ENCODE results near the gene GLRX. TPM values are rescaled to one million over a fixed set of nuclear protein-coding genes. Genes with fewer than 3 reads are reported as not detected.
"Not testable (repeated sequence)": the region's sequence is repeated elsewhere in the genome, so short reads cannot be mapped to it uniquely, and the experiment has no call there.

GLRX gene
- total RNA-seq, 1 donor from 2014 or later = 88.4 TPM

GRCh38 chr5:95838001-95838520, 15.5 kb upstream of the GLRX start:
- no peaks in the 10 kb centered on the region for H3K27me3 ChIP-seq
- DNase-seq (no peak), ATAC-seq (no peak)
- no peak for TF ChIP-seq CTCF (IDR thresholded peaks at IDR 0.05)
- no peaks in the 10 kb centered on the region for H3K36me3 ChIP-seq
- no peaks in the 10 kb centered on the region for H3K9me3 ChIP-seq
- H3K4me1 ChIP-seq = peaks cover 33% of the 10 kb centered on the region
- H3K4me3 ChIP-seq = no peak overlapping the region
- intact Hi-C loops (cut with DNase I) = no loop called here
- H3K27ac ChIP-seq = no peak overlapping the region

GRCh38 chr5:95837492-95837891, 15.0 kb upstream of the GLRX start:
- TF ChIP-seq CTCF (IDR thresholded peaks at IDR 0.05) = no peak
- H3K27ac ChIP-seq = no peak overlapping the region
- intact Hi-C loops (cut with DNase I) = no loop called here
- no peaks in the 10 kb centered on the region for H3K9me3 ChIP-seq
- ATAC-seq = no peak
- DNase-seq = no peak
- H3K36me3 ChIP-seq = no peaks in the 10 kb centered on the region
- no peak overlapping the region for H3K4me3 ChIP-seq
- no peaks in the 10 kb centered on the region for H3K27me3 ChIP-seq
- peaks cover 27% of the 10 kb centered on the region for H3K4me1 ChIP-seq

GRCh38 chr5:95836971-95837370, 14.4 kb upstream of the GLRX start:
- Histone ChIP-seq H3K27ac (peak overlapping the region; percentile 93), H3K4me1 (peaks cover 22% of the 10 kb centered on the region)
- H3K4me3 ChIP-seq; intact Hi-C loops (cut with DNase I); DNase-seq; H3K36me3 ChIP-seq; ATAC-seq; H3K27me3 ChIP-seq; H3K9me3 ChIP-seq: not testable (repeated sequence)

DNA sequence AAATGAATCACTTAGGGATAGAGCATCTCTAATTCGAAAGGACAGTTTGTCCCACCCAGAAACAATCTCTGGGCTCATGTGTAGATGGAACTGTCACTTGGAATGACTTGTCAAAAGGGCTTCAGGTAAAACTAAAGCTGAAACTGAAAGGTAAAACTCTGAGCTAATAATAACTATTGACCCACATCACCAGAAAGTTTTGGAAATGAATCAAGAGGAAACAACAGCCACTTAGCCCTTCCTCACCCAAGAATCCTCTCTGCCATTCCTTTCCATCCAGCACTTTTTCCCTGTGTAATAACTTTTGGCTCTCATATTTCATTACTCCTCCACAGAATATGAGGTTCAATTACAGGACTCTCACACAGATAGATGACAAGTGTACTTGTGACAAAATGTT, 14.0 kb upstream of the GLRX start:
- no peaks in the 10 kb centered on the region for H3K27me3 ChIP-seq
- DNase-seq (no peak), ATAC-seq (no peak)
- H3K9me3 ChIP-seq = no peaks in the 10 kb centered on the region
- peak overlapping the region; percentile 93 for H3K27ac ChIP-seq
- intact Hi-C loops (cut with DNase I) = no loop called here
- peaks cover 20% of the 10 kb centered on the region for H3K4me1 ChIP-seq
- no peak for TF ChIP-seq CTCF (IDR thresholded peaks at IDR 0.05)
- peak overlapping the region; percentile 56 for H3K4me3 ChIP-seq
- H3K36me3 ChIP-seq = no peaks in the 10 kb centered on the region

- TF ChIP-seq CTCF (IDR thresholded peaks at IDR 0.05) = no peak
- intact Hi-C loops (cut with DNase I) = no loop called here
- Histone ChIP-seq H3K27ac (peak overlapping the region; percentile 93), H3K4me3 (peak overlapping the region; percentile 56), H3K36me3 (no peaks in the 10 kb centered on the region), H3K9me3 (no peaks in the 10 kb centered on the region), H3K4me1 (peaks cover 16% of the 10 kb centered on the region), H3K27me3 (no peaks in the 10 kb centered on the region)
- DNase-seq (no peak), ATAC-seq (peak; percentile 5)
These were observed 13.3 kb upstream of the GLRX start for GRCh38 chr5:95835682-95836385.

DNA sequence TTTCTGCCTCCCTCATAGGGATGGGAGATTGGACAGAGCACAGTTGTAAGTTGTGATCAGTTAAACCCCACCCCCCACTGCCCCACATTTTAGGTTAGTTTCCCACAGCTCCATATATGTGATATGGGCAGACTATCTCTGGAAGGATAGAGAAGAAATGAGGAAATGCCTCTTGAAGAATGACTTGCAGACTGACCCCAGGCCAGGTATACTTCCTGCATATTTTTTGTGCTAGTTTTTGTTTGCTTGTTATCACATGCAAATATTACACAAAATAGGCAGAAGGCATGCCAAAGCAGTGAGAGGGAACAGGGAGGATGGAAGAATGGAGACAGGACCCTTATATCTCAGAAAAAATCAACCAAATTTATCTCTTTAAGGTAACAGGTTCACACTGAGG, 10.1 kb upstream of the GLRX start:
- H3K27me3 ChIP-seq = no peaks in the 10 kb centered on the region
- intact Hi-C loops (cut with DNase I) = no loop called here
- no peaks in the 10 kb centered on the region for H3K36me3 ChIP-seq
- ATAC-seq (no peak), DNase-seq (no peak)
- H3K9me3 ChIP-seq = no peaks in the 10 kb centered on the region
- H3K27ac ChIP-seq = no peak overlapping the region
- H3K4me1 ChIP-seq = peaks cover 16% of the 10 kb centered on the region
- no peak overlapping the region for H3K4me3 ChIP-seq
- no peak for TF ChIP-seq CTCF (IDR thresholded peaks at IDR 0.05)

Data from upper lobe of right lung (tissue), 1 donor.